HEK293T (cell line): ENCODE results near the gene PROX2.

Source experiments
- ARNT ChIP-seq: fragments of 450-650 bp; IDR thresholded peaks from 2 replicates; pipeline ENCODE4 v1.6.1; 2017; ENCODE audit warnings: mild to moderate bottlenecking
- BHLHE40 ChIP-seq: fragments of 450-650 bp; IDR thresholded peaks from 2 replicates; pipeline ENCODE4 v1.6.1; 2016; ENCODE audit warnings: mild to moderate bottlenecking, moderate library complexity, borderline replicate concordance
- FOXA1 ChIP-seq: fragments of 450-650 bp; IDR thresholded peaks from 2 replicates; pipeline ENCODE4 v1.6.1; 2016; ENCODE audit warnings: mild to moderate bottlenecking
- FOXM1 ChIP-seq: fragments of 450-650 bp; IDR thresholded peaks from 2 replicates; pipeline ENCODE4 v1.6.1; 2017; ENCODE audit warnings: mild to moderate bottlenecking, borderline replicate concordance
- HDGF ChIP-seq: fragments of 450-650 bp; IDR thresholded peaks from 2 replicates; pipeline ENCODE4 v1.6.1; 2017; ENCODE audit warnings: antibody characterized with exemption, borderline replicate concordance
- L3MBTL2 ChIP-seq: fragments of 450-650 bp; conservative IDR thresholded peaks from 2 replicates; pipeline ENCODE4 v1.6.1; 2016; ENCODE audit warnings: mild to moderate bottlenecking
- LEF1 ChIP-seq: fragments of 450-650 bp; IDR thresholded peaks from 2 replicates; pipeline ENCODE4 v1.6.1; 2017; ENCODE audit warnings: mild to moderate bottlenecking, borderline replicate concordance
- SP1 ChIP-seq: fragments of 450-650 bp; IDR thresholded peaks from 2 replicates; pipeline ENCODE4 v1.6.1; 2017
- SUZ12 ChIP-seq: fragments of 450-650 bp; IDR thresholded peaks from 2 replicates; pipeline ENCODE4 v1.6.1; 2016; ENCODE audit warnings: mild to moderate bottlenecking
- ZNF384 ChIP-seq: fragments of 450-650 bp; IDR thresholded peaks from 2 replicates; pipeline ENCODE4 v1.6.1; 2016
- TF ChIP-seq, protein P1 (sequence below): fragments of 450-650 bp; IDR thresholded peaks from 2 replicates; pipeline ENCODE4 v1.6.1; 2016

DNA sequence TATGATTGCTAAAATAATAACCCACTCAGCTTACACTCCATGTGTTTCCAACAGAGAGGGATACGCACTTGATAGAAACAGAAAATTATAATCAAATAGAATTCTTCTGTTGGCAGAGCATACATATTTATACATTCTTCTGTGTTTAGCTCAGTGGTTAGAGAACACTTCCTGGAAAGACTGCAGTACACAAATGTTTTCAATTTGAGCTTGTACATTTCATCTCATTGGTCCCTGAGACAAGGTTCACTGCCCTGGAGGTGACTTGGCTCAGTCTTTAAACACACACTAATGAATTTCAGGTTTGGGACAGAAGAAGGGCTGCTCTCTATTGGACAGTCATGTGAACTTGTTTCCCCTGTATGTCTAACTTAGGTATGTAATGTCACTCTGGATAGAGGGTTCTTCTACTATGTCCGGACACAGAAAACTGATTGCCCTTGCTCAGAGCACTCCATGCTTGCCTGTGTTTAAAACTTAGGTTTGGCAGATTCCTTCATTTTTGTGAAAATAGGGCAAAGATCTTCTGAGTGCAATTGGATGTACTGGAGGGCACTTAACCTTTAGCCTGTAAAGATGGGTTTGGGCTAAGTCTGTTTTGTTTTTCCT, 22.9 kb downstream of the PROX2 start:
- TF ChIP-seq FOXA1 (no peak), ZNF384 (no peak), HDGF (no peak), BHLHE40 (no peak), FOXM1 (no peak), ARNT (no peak), SUZ12 (no peak), L3MBTL2 (no peak), SP1 (no peak), LEF1 (no peak)
- TF ChIP-seq, protein P1, sequence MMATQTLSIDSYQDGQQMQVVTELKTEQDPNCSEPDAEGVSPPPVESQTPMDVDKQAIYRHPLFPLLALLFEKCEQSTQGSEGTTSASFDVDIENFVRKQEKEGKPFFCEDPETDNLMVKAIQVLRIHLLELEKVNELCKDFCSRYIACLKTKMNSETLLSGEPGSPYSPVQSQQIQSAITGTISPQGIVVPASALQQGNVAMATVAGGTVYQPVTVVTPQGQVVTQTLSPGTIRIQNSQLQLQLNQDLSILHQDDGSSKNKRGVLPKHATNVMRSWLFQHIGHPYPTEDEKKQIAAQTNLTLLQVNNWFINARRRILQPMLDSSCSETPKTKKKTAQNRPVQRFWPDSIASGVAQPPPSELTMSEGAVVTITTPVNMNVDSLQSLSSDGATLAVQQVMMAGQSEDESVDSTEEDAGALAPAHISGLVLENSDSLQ = no peak
